Measurements from ENCODE around the gene PCIF1.

PCIF1 gene

DNA sequence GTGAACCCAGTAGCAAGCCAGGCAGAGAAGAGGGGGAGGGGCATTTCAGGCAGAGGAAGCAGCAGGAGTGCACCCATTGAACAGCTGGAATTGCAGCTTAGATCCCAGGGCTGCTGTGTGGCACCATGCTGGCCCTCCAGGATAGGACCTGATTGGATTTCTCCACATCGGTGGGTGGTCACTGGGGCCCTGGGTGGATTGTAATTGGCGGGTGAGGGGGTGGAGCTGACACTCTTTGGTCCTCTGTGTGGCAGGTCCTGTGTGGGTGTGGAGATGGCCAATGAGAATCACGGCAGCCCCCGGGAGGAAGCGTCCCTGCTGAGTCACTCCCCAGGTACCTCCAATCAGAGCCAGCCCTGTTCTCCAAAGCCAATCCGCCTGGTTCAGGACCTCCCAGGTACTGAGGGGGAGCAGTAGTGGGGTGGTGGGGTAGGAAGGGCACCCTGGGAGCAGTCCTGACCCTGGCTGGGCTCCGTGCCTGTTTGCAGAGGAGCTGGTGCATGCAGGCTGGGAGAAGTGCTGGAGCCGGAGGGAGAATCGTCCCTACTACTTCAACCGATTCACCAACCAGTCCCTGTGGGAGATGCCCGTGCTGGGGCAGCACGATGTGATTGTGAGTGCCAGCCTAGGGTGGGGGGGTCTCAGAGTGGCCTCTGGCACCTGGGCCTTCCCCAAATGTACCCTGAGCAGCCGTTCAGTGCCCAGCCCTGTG lies 4.4 kb downstream of the PCIF1 start:
- TF ChIP-seq, protein P1, sequence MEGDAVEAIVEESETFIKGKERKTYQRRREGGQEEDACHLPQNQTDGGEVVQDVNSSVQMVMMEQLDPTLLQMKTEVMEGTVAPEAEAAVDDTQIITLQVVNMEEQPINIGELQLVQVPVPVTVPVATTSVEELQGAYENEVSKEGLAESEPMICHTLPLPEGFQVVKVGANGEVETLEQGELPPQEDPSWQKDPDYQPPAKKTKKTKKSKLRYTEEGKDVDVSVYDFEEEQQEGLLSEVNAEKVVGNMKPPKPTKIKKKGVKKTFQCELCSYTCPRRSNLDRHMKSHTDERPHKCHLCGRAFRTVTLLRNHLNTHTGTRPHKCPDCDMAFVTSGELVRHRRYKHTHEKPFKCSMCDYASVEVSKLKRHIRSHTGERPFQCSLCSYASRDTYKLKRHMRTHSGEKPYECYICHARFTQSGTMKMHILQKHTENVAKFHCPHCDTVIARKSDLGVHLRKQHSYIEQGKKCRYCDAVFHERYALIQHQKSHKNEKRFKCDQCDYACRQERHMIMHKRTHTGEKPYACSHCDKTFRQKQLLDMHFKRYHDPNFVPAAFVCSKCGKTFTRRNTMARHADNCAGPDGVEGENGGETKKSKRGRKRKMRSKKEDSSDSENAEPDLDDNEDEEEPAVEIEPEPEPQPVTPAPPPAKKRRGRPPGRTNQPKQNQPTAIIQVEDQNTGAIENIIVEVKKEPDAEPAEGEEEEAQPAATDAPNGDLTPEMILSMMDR (IDR thresholded peaks at IDR 0.05; ENCODE audit: low read length, missing control alignments) = no peak
- DNase-seq (ENCODE audit: low read depth) = no peak
- H3K4me3 ChIP-seq (replicated peaks; ENCODE audit: low read depth, low read length) = no peak overlapping the region

DNA sequence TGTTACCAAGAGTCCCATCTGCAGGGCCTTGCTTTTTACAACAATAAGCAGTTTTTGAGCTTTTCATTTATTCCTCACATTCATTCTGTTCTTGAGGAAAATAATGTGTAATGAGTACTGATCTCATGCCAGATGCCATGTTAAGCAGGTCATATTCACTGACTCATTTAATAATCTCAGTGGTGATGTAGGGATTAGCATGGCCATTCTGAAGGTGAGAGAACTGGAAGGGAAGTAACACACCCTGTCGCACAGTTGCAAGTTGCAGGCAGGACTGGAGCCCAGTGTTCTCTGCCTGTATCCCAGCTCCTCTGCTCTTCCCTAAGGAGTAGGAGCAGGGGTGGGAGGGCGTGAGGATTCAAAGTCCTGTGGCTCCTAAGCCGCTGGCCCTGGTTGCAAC lies 5.6 kb downstream of the PCIF1 start:
- no peak overlapping the region for H3K4me3 ChIP-seq (replicated peaks; ENCODE audit: low read depth, low read length)
- DNase-seq (ENCODE audit: low read depth) = no peak
- TF ChIP-seq, protein P1 (IDR thresholded peaks at IDR 0.05; ENCODE audit: low read length, missing control alignments) = no peak

DNA sequence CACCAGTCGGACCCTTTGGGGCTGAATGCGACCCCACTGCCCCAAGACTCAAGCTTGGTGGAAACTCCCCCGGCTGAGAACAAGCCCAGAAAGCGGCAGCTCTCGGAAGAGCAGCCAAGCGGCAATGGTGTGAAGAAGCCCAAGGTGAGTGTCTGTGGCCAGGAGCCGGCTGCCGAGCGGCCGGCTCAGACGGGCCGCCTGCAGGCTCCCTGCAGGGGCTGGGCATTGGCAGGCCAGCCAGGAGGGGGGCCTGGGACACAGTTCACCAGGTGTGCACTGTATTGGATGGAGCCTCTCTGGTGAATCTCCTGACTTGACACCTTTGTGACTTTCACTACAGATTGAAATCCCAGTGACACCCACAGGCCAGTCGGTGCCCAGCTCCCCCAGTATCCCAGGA lies 6.0 kb downstream of the PCIF1 start:
- no peak overlapping the region for H3K4me3 ChIP-seq (replicated peaks; ENCODE audit: low read depth, low read length)
- TF ChIP-seq, protein P1 (IDR thresholded peaks at IDR 0.05; ENCODE audit: low read length, missing control alignments) = no peak
- no peak for DNase-seq (ENCODE audit: low read depth)

DNA sequence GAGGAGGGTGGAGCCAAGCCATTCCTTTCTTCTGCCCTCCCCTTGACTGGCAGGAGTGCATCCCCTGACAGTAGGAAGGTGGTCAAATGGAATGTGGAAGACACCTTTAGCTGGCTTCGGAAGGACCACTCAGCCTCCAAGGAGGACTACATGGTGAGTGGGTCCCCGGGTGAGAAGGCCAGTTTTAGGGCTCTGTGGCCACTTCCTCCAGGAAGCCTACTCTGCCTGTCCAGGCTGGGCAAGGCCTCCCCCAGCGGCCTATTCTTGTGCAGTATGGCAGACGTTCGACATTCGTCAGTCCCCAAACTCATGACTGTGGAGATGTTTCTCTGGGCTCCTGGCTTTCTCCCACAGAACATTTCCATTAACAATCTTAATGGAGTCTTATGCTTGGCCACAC lies 9.1 kb downstream of the PCIF1 start:
- no peak overlapping the region for H3K4me3 ChIP-seq (replicated peaks; ENCODE audit: low read depth, low read length)
- DNase-seq (ENCODE audit: low read depth) = no peak
- TF ChIP-seq, protein P1 (IDR thresholded peaks at IDR 0.05; ENCODE audit: low read length, missing control alignments) = no peak

DNA sequence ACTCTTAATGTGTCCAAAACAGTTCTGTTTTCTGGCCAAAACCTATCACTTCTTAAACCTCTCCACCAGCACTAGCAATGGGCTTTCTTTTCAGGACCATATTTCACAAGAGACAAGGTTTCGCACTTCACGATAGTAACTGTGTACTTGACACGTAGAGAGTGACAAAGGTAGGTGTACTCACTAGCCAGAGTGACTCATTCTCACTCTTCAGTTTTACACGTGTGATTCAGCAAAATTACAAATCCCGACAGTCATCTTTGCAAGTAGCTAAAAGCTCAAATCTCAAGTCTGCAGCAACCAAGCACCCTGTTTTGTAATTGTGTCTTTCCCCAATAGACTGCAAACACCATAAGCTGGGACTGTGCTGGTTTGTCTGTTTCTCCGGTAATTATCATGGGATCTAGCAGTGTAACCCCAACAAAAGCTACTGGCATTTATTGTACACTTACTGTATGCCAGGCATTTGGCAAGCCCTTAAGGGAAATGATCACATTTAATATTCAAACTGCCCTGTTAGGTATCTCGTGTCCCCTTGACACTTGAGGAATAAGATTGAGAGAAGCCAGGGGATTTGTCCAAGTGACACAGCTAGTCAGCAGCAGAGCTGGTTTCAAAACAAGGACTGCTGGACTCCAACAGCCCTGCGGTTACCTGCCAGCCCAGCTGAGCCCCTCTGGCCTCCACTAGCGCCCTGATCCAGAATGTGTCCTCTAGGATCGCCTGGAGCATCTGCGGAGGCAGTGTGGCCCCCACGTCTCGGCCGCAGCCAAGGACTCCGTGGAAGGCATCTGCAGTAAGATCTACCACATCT lies 9.9 kb downstream of the PCIF1 start:
- TF ChIP-seq, protein P1 (IDR thresholded peaks at IDR 0.05; ENCODE audit: low read length, missing control alignments) = no peak
- DNase-seq (ENCODE audit: low read depth) = no peak

DNA sequence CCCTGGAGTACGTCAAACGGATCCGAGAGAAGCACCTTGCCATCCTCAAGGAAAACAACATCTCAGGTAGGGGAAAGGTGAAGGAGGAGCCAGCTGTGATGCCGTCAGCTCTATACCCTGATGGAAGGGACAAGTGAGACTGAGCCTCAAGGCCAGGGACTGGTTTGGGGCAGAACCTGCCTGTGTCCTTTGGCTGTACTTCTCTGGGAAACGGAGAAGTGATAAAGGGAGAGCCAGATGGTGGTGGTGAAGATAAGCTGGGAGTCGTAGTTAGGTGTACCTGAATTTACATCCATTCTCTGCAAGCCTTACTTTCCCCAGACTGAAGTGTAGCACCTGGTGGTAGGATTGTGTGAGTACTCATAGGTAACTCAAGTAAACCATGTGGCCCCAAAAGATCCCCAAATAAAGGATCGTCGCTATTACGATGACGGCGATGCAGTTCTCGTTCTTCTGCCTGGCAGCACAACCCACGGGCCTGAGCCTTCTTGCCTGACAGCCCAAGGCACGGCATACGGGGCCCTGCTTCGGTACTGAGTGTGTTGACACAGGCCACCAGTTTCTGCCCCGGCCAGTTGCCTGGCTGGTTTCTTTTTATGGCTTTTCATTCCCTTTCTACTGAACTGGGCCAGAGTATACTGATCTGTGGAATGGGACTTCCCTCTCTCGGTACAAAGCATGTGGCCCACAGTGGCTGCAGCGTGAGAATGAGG lies 10.6 kb downstream of the PCIF1 start:
- TF ChIP-seq, protein P1 (IDR thresholded peaks at IDR 0.05; ENCODE audit: low read length, missing control alignments) = no peak

More for the DNA sequence above, 9.9 kb downstream of the PCIF1 start:
- no peak overlapping the region for H3K4me3 ChIP-seq (replicated peaks; ENCODE audit: low read depth, low read length)

More for the DNA sequence above, 10.6 kb downstream of the PCIF1 start:
- no peak overlapping the region for H3K4me3 ChIP-seq (replicated peaks; ENCODE audit: low read depth, low read length)
- no peak for DNase-seq (ENCODE audit: low read depth)
